Sigmoid colon (tissue), 7 donors: ENCODE data around the gene SYTL4. TPM values are rescaled to one million over a fixed set of nuclear protein-coding genes. Genes with fewer than 3 reads are reported as not detected.

Experiments used
- DNase-seq: peaks from one replicate; pipeline ENCODE4 v3.0.0-alpha.2; 2019
- H3K27ac ChIP-seq, 4 donors: fragments of 200-600 bp; sonication (generic); one replicate each; pipeline ENCODE4 v1.5.1; 2016 to 2019; ENCODE audit warnings: mild to moderate bottlenecking in 1 of 4
- H3K27me3 ChIP-seq, 3 donors: fragments of 200-600 bp; sonication (generic); one replicate each; pipeline ENCODE4 v1.5.1; 2019; ENCODE audit warnings: mild to moderate bottlenecking in 1 of 3
- H3K36me3 ChIP-seq, 4 donors: fragments of 200-600 bp; sonication (generic); one replicate each; pipeline ENCODE4 v1.5.1; 2016 to 2019
- H3K4me1 ChIP-seq, 4 donors: fragments of 200-600 bp; sonication (generic); one replicate each; pipeline ENCODE4 v1.5.1; 2017 to 2019
- H3K4me3 ChIP-seq, 4 donors: fragments of 200-600 bp; sonication (generic); one replicate each; pipeline ENCODE4 v1.5.1; 2017 to 2019; ENCODE audit warnings: mild to moderate bottlenecking in 2 of 4, moderate library complexity in 1 of 4
- H3K9me3 ChIP-seq, 4 donors: fragments of 200-600 bp in 3 of 4; sonication (generic) in 3 of 4; one replicate each; pipeline versions ENCODE4 v1.5.1 to v1.6.1; 2013 to 2019
- CTCF ChIP-seq, 4 experiments: fragments of 450-650 bp in 3 of 4; fragments of 200-600 bp in 1 of 4; IDR thresholded peaks; one replicate each; pipeline ENCODE4 v1.5.1; 2016 to 2019; ENCODE audit warnings: antibody characterized with exemption in 4 of 4, mild to moderate bottlenecking in 3 of 4, moderate library complexity in 2 of 4
- EP300 ChIP-seq, 4 donors: sonication (generic); formaldehyde crosslinking; IDR thresholded peaks; one replicate each; pipeline ENCODE4 v1.6.1; 2017; ENCODE audit warnings: antibody characterized with exemption in 4 of 4
- POLR2A ChIP-seq, 2 donors: fragments of 450-650 bp; IDR thresholded peaks; one replicate each; pipeline ENCODE4 v1.6.1; 2016; ENCODE audit warnings: antibody characterized with exemption in 2 of 2, mild to moderate bottlenecking in 2 of 2, moderate library complexity in 2 of 2
- POLR2AphosphoS5 ChIP-seq, 4 donors: sonication (generic); formaldehyde crosslinking; IDR thresholded peaks; one replicate each; pipeline ENCODE4 v1.6.1; 2017; ENCODE audit warnings: antibody characterized with exemption in 4 of 4
- WGBS, 2 donors: extraction: QIAGEN DNeasy Blood & Tissue Kit; methylation state at CpG; one replicate each; pipeline ENCODE4 v1.1.7; 2013; 5-methylcytosine and 5-hydroxymethylcytosine counted together
- intact Hi-C: fragments of 100-400 bp; cut with DNase I; formaldehyde crosslinking; loops from one replicate; pipeline ENCODE4 v1.15.1; 2023
- polyA plus RNA-seq, 3 donors: library from polyadenylated mRNA; stranded (reverse); fragments of 200-250 nt; gene quantifications; one replicate each; pipeline ENCODE4 v1.2.3, GENCODE V29; 2013
- total RNA-seq, 4 donors: library from RNA; depleted of rRNA; stranded (reverse); fragments of >200 nt; gene quantifications; one replicate each; pipeline ENCODE4 v1.1.0, GENCODE V29; 2016
- donor health status: healthy with polysubstance abuse.
- donor health status: Bipolar disorder and iron deficiency.
- donor health status: healthy.

Gene SYTL4
- total and polyA plus RNA-seq, 7 donors = 10.5 to 188 (median 32.8) TPM

DNA sequence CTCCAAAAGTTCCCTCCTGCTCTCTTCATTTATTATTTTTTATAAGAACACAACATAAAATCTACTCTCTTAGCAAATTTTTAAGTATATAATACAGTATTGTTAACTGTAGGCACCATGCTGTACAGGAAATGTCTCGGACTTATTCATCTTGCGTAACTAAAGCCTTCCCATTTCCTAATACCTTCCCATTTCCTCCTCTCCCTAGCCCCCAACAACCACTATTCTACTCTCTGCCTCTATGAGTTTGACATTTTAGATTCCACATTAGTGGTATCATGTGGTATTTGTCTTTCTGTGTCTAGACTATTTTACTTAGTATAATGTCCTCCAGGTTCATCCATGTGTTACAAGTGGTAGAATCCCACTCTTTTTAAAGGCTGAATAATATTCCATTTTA is 15.8 kb upstream of the SYTL4 start:
- Histone ChIP-seq H3K27me3 (no peaks in the 10 kb centered on the region), H3K4me3 (no peak overlapping the region), H3K27ac (peak overlapping the region in 2 of 4 donors; percentile 72 to 79), H3K4me1 (peaks cover 0 to 36% (median 25%) of the 10 kb centered on the region in 4 donors), H3K36me3 (no peaks in the 10 kb centered on the region), H3K9me3 (no peaks in the 10 kb centered on the region)
- intact Hi-C loops = no loop called here
- DNase-seq = no peak
- 85 to 95% methylated on average over 2 of the region's 2 CpGs for WGBS, 2 donors
- TF ChIP-seq POLR2AphosphoS5 (IDR thresholded peaks at IDR 0.05) = no peak
- TF ChIP-seq CTCF (IDR thresholded peaks at IDR 0.05) = no peak
- no peak for TF ChIP-seq EP300 (IDR thresholded peaks at IDR 0.05)
- TF ChIP-seq POLR2A (IDR thresholded peaks at IDR 0.05) = no peak

DNA sequence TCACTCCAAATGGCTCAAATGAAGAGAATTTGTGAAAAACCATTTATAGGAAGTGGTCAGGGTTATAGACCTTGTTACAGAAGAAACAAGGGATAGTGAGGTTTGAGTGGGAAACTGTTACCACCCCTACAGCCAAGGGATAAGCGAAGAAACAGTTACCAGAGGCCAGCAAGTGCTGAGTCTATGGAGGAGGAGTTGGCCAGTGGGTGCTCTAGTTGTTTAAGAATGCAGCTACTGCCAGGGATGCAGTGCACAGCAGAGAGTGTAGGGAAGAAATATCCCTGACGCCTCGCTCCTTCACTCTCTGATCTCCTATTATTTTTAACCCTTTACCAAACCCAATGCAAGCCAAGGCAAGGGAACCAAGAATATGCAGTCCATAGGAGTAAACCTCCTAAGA is 15.2 kb upstream of the SYTL4 start:
- no peak for DNase-seq
- H3K4me1 ChIP-seq = peaks cover 0 to 36% (median 25%) of the 10 kb centered on the region in 4 donors

DNA sequence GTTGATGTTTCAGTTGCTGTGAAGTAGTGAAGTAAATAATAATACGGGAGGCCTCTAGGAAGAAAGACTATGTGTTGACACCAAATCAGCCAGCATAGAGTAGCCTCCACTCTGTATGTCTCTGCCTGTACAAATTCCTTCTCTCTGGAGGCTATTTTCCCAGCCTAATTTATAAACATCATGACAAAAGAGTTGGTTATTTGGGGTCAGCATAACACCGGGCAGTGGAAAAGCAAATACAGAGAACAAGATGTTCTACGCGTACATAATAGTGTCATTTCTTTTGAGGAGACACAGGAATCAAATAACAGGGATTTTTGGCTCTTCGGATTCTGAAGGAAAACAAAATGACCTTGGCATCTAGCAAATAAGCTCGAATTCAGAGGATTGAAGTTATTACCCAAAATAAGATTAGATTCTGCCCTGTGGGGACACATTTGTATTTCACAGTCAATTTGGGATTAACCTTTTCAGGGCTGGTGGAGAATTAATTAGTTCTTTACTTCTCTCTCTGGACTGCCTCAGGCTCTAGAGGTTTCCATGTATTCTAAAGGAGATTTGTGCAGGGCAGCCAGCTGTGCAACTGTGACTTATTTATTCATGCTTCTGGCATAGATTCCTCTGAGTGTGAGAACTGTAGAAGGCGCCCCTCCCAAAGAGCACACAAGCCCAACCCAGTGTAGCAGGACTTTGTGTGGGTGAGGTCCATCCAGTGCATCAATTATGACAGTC is 14.1 kb upstream of the SYTL4 start:
- H3K27ac ChIP-seq = peak overlapping the region; percentile 62 to 79 (median 70)
- H3K4me1 ChIP-seq = peaks cover 0 to 36% (median 25%) of the 10 kb centered on the region in 4 donors
- TF ChIP-seq POLR2AphosphoS5 (IDR thresholded peaks at IDR 0.05) (peak; percentile 44 to 85 (median 76)), EP300 (IDR thresholded peaks at IDR 0.05) (peak; percentile 24 to 94 (median 70)), CTCF (IDR thresholded peaks at IDR 0.05) (no peak), POLR2A (IDR thresholded peaks at IDR 0.05) (no peak)
- H3K9me3 ChIP-seq = no peaks in the 10 kb centered on the region
- H3K36me3 ChIP-seq = no peaks in the 10 kb centered on the region
- peak overlapping the region in 1 of 4 donors; percentile 1 for H3K4me3 ChIP-seq
- DNase-seq = peak; percentile 65
- 17 to 56% methylated on average over 7 of the region's 7 CpGs for WGBS, 2 donors
- intact Hi-C loops = no loop called here
- H3K27me3 ChIP-seq = no peaks in the 10 kb centered on the region

More for the DNA sequence above, 15.2 kb upstream of the SYTL4 start:
- Histone ChIP-seq H3K27me3 (no peaks in the 10 kb centered on the region), H3K9me3 (no peaks in the 10 kb centered on the region), H3K36me3 (no peaks in the 10 kb centered on the region), H3K27ac (peak overlapping the region; percentile 62 to 79 (median 70)), H3K4me3 (no peak overlapping the region)
- intact Hi-C loops = no loop called here
- no peak for TF ChIP-seq CTCF (IDR thresholded peaks at IDR 0.05)
- TF ChIP-seq POLR2AphosphoS5 (IDR thresholded peaks at IDR 0.05) = no peak
- WGBS, 2 donors = 63 to 71% methylated on average over 3 of the region's 3 CpGs

GRCh38 chrX:100745205-100745604 is 13.3 kb upstream of the SYTL4 start:
- WGBS, 2 donors = 5 to 23% methylated on average over 1 of the region's 1 CpG
- no peak overlapping the region for H3K4me3 ChIP-seq
- TF ChIP-seq POLR2AphosphoS5 (IDR thresholded peaks at IDR 0.05) = no peak
- no peak for TF ChIP-seq POLR2A (IDR thresholded peaks at IDR 0.05)
- TF ChIP-seq EP300 (IDR thresholded peaks at IDR 0.05) = no peak
- TF ChIP-seq CTCF (IDR thresholded peaks at IDR 0.05) = no peak
- no peak for DNase-seq
- no peaks in the 10 kb centered on the region for H3K27me3 ChIP-seq
- no peaks in the 10 kb centered on the region for H3K9me3 ChIP-seq
- H3K27ac ChIP-seq = peak overlapping the region; percentile 62 to 79 (median 70)
- no peaks in the 10 kb centered on the region for H3K36me3 ChIP-seq
- intact Hi-C loops = no loop called here
- peaks cover 0 to 36% (median 25%) of the 10 kb centered on the region in 4 donors for H3K4me1 ChIP-seq
